ENCODE data around the gene FBXO47.

- TF ChIP-seq POLR2A (IDR thresholded peaks at IDR 0.05; ENCODE audit: low read length) (no peak), GATA1 (IDR thresholded peaks at IDR 0.05; ENCODE audit: low read depth, low read length) (no peak)
Measured at GRCh38 chr17:38898291-38898679, 68.9 kb downstream of the FBXO47 start.

All from erythroblast (primary cell).